ENCODE data around the gene DNM3.

Gene DNM3

GRCh38 chr1:172107316-172107975 lies 266.1 kb downstream of the DNM3 start:
- DNase-seq (ENCODE audit: low spot score) = no peak

DNA sequence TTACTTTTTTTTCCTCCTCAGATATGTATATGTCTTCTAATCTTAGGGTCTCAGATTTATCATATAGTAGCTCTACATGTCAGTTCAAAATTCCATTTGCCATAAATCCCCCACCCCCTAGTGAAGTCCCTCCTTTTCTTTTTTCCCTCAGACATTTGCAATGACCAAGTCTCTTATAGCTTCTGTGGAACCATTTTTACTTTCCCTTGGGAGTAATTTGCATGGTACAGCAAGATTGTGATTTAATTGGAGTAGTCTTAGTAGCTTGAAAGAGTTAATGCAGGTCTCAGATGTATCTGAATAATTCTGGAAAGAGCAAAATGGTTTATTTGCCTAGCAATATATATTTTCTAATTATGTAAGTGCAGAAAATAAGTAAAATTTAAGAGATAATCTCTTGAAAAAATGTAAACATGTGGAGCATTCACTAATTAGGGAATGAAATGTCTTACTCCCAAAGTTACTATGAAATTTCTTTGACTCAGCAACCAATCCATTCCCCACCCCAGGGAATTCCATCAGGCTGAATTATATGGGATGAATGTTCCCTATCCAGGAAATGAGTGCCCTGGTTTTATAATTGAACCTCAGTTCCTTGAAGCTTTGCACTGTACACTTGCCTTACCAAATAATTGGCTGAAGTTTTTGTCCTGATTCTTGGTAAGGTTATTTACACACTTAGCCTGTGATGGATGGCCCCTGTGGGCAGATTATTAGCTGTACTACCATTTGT lies 267.0 kb downstream of the DNM3 start:
- DNase-seq (ENCODE audit: low spot score) = no peak

- DNase-seq (ENCODE audit: low spot score) = no peak
Observed at GRCh38 chr1:172109359-172109758, 268.1 kb downstream of the DNM3 start.

DNA sequence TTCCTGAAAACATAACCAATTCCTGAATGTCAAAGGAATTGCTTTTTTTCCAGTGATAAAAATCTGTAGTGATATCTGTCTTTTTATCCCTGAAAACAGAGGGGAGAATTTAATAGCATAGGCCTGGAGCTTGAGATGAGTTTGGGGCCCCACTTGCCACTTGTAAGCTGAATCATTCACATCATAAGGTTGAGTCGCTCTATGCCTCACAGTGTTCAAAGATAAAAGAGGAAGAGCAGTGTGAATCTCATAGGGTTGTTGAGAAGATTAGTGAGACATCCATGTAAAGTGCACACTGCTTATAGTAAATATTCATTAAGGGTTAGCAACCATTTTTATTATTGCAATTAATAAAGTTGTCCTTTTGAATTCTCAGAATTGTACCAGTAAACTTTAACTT lies 271.3 kb downstream of the DNM3 start:
- DNase-seq (ENCODE audit: low spot score) = no peak

- DNase-seq (ENCODE audit: low spot score) = peak; percentile 50
Observed at GRCh38 chr1:172117800-172118199, 276.5 kb downstream of the DNM3 start.

GRCh38 chr1:172118618-172119017 lies 277.3 kb downstream of the DNM3 start:
- DNase-seq (ENCODE audit: low spot score) = no peak

- DNase-seq (ENCODE audit: low spot score) = no peak
Observed at GRCh38 chr1:172119184-172119583, 277.9 kb downstream of the DNM3 start.

DNA sequence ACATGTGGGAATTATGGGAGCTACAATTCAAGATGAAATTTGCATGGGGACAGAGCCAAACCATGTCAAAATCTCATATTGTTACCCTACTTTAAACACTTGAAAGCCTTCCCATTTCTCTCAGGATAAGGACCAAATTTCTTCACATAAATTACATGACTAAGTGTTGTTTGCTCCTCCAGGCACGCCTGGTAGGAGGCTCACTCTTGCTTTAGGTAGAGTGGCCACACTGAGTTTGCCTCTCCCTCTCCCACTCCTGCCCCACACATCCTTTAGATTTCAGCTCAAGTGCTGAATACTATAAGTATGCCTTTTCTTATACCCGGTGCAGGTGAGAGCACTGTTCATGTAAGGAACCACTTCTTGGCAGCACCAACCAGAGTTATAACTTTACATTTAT lies 279.1 kb downstream of the DNM3 start:
- no peak for DNase-seq (ENCODE audit: low spot score)

GRCh38 chr1:172121081-172121717 lies 279.9 kb downstream of the DNM3 start:
- no peak for DNase-seq (ENCODE audit: low spot score)

DNA sequence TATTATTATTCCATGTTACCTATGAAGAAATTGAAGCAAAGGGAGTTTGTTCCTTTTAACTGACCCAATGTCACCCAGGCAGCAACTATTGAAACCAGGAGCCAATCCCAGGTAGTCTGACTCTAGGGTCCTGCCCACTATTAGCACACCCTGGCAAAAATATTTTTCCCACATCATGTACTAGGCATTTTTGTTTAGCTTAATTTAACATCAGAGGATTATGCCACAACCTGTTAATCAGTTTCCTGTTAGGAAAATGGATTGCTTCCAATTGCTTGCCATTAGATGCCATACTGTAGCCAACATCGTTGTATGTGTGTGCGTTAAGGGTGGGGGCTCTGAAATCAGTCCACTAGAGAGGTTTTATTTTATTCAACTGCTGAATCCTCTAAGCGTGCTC lies 281.1 kb downstream of the DNM3 start:
- no peak for DNase-seq (ENCODE audit: low spot score)

- DNase-seq (ENCODE audit: low spot score) = no peak
Observed at GRCh38 chr1:172125250-172125649, 284.0 kb downstream of the DNM3 start.

GRCh38 chr1:172125812-172126430 lies 284.6 kb downstream of the DNM3 start:
- DNase-seq (ENCODE audit: low spot score) = no peak

- DNase-seq (ENCODE audit: low spot score) = no peak
Observed at GRCh38 chr1:172132836-172133235, 291.5 kb downstream of the DNM3 start.

DNA sequence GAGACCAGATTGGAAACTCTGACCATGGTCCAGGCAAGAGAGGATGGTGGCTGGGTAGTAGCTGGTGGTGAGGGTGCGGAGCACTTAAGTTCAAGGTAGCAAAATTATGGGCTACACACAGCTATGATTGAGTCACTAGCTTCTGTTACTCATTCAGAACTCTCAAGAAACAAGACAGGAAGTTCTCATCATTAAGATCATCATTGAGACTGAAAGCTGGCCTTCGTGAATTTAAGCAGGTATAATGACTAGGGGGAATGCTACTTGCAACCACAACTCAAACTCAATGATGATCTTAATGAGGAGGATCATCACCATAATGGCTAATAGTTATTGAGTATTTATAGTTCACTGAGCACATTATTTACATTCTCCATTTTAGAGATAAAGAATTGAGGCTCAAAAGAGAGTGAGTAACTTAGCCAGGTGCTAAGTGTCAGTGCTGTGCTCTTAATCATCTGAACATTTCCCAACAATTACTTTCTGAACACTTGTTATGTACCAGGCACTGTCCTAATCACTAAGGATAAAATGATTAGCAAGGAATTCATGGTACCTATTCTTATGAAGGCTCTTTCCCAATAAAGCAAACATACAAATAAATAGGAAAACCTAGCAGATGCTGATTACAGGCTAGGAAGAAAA lies 292.9 kb downstream of the DNM3 start:
- DNase-seq (ENCODE audit: low spot score) = peak; percentile 66

- DNase-seq (ENCODE audit: low spot score) = peak; percentile 25
Observed at GRCh38 chr1:172135076-172135672, 293.9 kb downstream of the DNM3 start.

DNA sequence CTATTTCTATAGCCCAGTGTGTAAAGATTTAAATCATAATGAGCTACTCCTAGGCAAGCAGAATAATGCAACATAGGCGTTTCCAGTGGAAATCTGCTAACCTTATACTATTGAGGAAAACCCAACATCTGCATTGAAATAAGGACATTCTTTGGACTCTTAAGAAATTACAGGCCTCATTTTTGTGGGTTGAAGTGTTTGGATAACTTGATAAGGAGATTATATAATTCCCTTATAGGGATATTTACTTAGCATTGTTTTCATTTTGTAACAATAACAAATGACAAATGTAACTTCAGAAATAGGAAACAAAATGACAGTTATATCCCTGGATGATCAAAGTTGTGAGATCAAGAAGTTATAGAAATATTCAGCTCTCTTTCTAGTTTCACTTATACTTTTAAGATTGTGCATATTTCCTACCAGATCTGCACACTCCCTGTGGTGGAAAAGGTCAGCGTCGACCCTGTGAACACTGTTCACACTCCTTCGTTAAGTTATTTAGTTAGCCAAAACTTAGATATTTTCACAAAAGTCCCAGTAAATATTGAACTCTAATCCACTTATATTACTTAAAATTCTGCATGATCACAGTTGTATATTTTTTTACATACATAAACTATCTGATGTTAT lies 294.8 kb downstream of the DNM3 start:
- DNase-seq (ENCODE audit: low spot score) = no peak

DNA sequence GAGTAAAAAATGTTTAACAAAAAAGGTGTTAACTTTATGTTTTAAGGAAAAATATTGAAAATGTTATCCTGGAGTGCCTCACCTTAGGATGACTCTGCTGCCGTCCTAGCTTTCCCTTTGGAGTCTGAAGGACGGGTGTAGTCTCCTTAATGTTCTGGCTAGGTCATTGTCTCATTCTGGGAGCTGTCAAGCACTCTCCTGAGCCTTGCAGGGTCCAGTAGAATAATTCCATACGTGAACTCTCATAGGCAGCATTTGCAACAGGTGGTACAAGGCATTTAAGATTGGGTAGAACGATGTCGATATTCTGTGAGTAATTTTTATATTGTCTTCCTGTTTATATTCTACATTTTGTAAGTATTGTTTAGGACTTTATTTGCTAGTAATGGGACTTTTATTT lies 295.6 kb downstream of the DNM3 start:
- DNase-seq (ENCODE audit: low spot score) = no peak

GRCh38 chr1:172137703-172138454 lies 296.6 kb downstream of the DNM3 start:
- DNase-seq (ENCODE audit: low spot score) = no peak

GRCh38 chr1:172138634-172139033 lies 297.3 kb downstream of the DNM3 start:
- DNase-seq (ENCODE audit: low spot score) = no peak

GRCh38 chr1:172139196-172139595 lies 297.9 kb downstream of the DNM3 start:
- DNase-seq (ENCODE audit: low spot score) = no peak

- DNase-seq (ENCODE audit: low spot score) = no peak
Observed at GRCh38 chr1:172140072-172140471, 298.8 kb downstream of the DNM3 start.
